Ishikawa (cell line): ENCODE data around the gene SIM2.

Source experiments
- CEBPB ChIP-seq: IDR thresholded peaks from 2 replicates; pipeline ENCODE4 v1.6.1; 2012
- CREB1 ChIP-seq: IDR thresholded peaks from 2 replicates; pipeline ENCODE4 v1.6.1; 2012; ENCODE audit warnings: low read depth
- EGR1 ChIP-seq: IDR thresholded peaks from 2 replicates; pipeline ENCODE4 v1.6.1; 2012
- EP300 ChIP-seq: IDR thresholded peaks from 2 replicates; pipeline ENCODE4 v1.6.1; 2012; ENCODE audit warnings: borderline replicate concordance
- MAX ChIP-seq: IDR thresholded peaks from 2 replicates; pipeline ENCODE4 v1.6.1; 2012
- NFIC ChIP-seq: IDR thresholded peaks from 2 replicates; pipeline ENCODE4 v1.6.1; 2012
- RAD21 ChIP-seq: IDR thresholded peaks from 2 replicates; pipeline ENCODE4 v1.6.1; 2012; ENCODE audit warnings: low read depth
- REST ChIP-seq: IDR thresholded peaks from 2 replicates; pipeline ENCODE4 v1.6.1; 2012; ENCODE audit warnings: low read depth, mild to moderate bottlenecking
- TAF1 ChIP-seq: IDR thresholded peaks from 2 replicates; pipeline ENCODE4 v1.6.1; 2012; ENCODE audit warnings: low read depth, mild to moderate bottlenecking
- TCF12 ChIP-seq: IDR thresholded peaks from 2 replicates; pipeline ENCODE4 v1.6.1; 2012; ENCODE audit warnings: low read depth
- USF1 ChIP-seq: IDR thresholded peaks from 2 replicates; pipeline ENCODE4 v1.6.1; 2012
- YY1 ChIP-seq: IDR thresholded peaks from 2 replicates; pipeline ENCODE4 v1.6.1; 2012; ENCODE audit warnings: low read depth

- no peak for TF ChIP-seq RAD21
- no peak for TF ChIP-seq TAF1
- no peak for TF ChIP-seq CEBPB
- TF ChIP-seq EGR1 = no peak
- TF ChIP-seq NFIC = no peak
- no peak for TF ChIP-seq EP300
- no peak for TF ChIP-seq YY1
- TF ChIP-seq USF1 = no peak
- no peak for TF ChIP-seq TCF12
- no peak for TF ChIP-seq MAX
- TF ChIP-seq CREB1 = no peak
- TF ChIP-seq REST = no peak
These were observed 26.2 kb upstream of the SIM2 start for GRCh38 chr21:36672737-36673136.
